Measurements from ENCODE around the gene NOM1.

DNA sequence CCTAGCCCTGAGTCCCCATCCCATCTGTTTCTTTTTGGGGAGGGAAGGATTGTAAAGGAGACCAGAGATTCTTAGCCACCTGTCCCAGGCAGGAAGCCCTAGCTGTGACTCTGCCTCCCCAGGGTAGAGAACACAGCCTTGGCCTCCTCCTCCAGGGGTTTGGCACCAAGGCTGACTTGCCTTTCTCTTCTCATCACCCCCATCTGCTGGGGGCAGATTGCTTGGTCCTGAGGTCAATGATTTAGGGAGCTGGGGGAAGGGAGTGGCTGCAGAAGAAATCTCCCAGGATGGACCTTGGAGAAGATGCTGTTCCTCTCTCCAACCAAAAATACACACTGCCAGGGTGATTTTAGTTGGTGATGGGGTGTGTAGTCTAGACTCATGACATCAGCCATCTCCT lies 63.6 kb downstream of the NOM1 start:
- TF ChIP-seq, protein P1, sequence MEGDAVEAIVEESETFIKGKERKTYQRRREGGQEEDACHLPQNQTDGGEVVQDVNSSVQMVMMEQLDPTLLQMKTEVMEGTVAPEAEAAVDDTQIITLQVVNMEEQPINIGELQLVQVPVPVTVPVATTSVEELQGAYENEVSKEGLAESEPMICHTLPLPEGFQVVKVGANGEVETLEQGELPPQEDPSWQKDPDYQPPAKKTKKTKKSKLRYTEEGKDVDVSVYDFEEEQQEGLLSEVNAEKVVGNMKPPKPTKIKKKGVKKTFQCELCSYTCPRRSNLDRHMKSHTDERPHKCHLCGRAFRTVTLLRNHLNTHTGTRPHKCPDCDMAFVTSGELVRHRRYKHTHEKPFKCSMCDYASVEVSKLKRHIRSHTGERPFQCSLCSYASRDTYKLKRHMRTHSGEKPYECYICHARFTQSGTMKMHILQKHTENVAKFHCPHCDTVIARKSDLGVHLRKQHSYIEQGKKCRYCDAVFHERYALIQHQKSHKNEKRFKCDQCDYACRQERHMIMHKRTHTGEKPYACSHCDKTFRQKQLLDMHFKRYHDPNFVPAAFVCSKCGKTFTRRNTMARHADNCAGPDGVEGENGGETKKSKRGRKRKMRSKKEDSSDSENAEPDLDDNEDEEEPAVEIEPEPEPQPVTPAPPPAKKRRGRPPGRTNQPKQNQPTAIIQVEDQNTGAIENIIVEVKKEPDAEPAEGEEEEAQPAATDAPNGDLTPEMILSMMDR (IDR thresholded peaks at IDR 0.05 in 4 of 5, conservative IDR thresholded peaks at IDR 0.05 in 1 of 5) = no peak
- TF ChIP-seq POLR2A (IDR thresholded peaks at IDR 0.05) = no peak

All from gastrocnemius medialis (tissue), 4 donors.